Fibroblast of upper back skin (primary cell): ENCODE measurements around the gene ANKRD2.
"Not testable (repeated sequence)": the region's sequence is repeated elsewhere in the genome, so short reads cannot be mapped to it uniquely, and the experiment has no call there.

ENCODE experiments used
- DNase-seq: peaks from one replicate; pipeline ENCODE4 v3.0.0-alpha.2; 2013

Gene ANKRD2

DNA sequence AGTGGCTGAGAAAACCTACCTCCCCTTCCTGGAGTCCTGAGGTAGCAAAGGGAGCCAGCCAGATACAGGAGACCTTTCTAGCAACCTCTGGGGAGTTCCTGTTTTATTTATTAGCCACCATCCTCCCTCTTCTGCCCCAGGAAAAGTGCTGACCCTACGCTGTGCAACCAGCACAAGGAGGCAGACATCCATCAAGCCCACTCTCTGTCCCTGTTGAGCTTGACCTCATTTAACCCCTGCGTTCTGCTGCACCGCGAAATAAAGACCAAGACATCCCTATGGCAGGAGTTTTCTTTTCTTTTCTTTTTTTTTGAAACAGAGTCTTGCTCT is 25.3 kb upstream of the ANKRD2 start:
- DNase-seq = no peak

DNA sequence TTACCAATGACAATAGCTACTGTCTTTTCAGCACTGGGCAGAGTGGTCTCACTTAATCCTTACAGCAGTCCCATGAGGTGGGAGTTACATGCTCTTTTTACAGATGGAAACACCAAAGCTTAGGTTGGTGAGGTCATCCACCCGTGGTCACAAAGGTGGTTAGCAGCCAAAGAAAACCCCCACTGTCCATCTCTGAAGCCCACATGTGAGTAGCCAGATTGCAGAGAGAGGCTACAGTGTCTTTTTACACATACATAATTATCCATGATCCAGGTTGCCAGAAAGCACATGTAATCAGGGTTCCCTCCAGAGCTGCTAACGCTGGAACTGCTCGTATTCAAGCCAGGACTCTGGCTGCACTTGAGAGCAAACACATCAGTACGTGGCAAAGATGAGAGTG is 24.6 kb upstream of the ANKRD2 start:
- DNase-seq = no peak

DNA sequence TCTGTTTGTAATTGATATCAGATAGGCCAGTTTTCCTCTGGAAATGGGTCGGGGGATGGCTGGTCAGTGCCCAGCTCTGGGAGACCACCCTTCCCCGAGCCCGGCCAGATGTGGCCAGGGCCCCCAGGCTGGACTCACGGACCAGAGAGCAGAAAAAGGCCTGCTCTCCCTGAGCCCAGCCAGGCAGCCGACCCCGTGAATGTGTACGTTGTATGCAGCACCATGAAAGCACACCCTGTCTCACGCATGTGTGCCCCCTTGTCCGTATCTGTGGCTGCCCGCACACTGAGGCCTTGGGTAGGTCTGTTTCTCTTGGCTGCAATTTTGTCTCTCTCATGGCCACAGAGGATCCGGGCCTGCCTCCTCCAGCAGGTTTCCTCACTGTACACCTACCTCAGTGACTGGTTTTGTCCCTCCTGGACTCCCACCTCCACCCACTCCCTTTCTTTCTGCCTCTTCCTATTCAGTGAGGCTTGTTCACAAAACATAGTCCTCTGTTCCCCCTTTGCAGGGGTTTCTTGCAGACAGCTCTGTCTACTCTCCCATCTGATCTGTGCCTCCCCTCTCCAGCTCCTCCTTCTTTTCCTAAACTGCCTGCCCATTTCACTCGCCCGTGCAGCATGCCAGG is 23.6 kb upstream of the ANKRD2 start:
- DNase-seq = no peak

DNA sequence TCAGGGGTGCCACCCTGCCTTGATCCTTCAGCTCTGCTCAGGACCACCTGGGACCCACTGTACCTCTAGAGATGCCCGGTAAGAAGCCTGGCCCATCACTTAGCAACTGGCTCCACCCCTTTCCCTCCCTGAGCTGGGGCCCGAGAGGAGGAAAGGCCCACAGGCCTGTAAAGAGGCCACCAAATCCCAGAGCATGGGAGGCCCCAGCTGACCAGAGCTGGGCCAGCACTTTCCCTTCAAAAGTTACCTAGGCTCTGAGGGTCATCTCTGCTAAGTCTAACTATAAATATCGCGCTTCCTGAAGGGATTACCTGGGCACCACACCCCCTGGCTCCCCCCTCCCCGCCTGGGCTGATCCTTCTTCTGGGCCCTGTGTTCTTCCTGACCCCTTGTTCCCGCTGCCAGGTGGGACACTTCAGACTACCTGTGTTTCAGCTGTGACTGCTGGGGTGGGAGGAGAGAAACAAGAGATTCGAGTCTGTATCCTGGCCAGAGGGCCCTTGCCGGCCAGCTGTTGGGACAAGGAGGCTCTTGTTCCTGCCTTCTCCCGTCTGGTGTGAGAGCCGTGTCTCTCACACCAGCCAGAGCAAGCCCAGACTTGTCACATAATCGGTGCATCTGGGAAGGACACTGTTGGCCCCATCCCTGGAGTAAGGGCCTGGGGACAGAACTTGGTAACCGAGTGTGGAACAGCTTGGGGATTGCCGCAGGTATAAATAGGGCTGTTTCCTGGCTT is 22.8 kb upstream of the ANKRD2 start:
- no peak for DNase-seq

DNA sequence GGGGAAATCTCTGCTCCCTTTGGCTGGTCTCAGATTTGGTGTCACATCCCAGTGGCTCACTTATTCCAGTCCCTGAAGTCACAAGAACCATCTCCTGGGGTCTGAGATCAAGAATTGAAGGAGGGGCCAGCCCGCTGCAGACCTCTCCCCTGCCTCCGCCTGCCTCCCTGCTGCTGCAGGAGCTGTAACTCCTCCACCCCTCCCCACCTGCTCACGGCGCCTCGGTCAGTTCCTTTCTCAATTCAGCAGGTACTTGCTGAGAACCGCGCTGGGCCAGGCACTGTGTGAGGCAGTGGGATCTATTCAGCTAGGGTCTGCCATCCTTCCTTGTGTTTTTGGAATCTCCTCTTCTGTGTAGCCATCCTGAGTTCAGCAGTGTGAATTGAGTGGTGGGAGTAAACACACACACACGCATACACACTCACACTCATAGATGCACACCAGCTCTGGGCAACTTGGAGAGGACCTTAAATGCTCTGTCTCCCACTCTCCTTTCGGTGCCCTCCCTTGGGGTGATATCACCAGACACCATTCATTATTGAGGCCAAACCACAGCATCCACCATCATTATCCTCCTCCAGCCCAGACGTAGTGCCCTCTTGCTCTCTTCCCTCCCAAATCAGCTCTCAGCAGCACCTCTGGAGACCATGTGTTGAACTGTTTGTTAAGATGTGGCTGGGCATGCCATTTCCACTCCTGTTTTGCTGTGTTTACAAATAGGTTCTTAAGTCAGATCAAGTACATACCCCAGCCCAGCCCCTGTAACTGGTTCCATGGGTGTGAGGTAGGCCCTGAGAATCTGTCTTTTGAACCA is 22.0 kb upstream of the ANKRD2 start:
- DNase-seq = no peak

DNA sequence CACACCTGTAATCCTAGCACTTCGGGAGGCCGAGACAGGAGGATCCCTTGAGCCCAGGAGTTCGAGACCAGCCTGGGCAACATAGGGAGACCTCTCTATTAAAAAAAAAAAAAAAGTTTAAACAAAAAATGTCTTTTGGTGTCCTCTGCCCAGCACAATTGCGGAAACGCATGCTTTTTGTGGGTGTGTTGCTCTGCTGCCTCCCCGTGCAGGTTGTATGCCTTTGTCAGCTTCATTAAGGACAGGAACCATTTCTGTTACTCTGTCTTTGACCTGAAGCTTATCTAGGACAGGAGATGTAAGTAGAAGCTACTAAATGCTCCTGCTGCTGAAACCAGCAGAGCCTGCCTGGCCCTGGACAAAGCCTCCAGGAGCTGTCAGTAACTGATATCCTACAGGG is 21.3 kb upstream of the ANKRD2 start:
- DNase-seq = no peak

DNA sequence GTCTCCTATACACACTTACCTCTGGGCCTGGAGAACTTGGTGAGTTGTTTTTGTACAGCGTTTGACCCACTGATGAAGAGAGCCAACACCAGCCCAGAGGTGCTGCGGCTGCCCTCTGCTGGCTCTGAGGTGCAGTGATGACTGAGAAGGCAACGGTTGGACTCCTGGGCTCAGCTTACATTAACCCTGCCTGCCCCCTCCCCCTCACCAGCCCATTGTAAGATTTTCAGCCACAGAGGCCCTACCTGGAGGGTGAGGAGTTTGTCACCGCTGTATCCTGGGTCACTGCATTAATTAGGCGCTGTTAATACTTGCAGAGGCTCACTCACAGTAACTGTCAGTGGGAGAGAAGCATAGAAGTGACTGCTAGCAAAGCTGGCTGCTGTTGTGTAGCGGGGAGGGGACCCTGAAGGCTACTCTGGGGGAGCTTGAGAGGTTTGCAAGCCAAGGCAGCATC is 19.0 kb upstream of the ANKRD2 start:
- DNase-seq = peak; percentile 67

DNA sequence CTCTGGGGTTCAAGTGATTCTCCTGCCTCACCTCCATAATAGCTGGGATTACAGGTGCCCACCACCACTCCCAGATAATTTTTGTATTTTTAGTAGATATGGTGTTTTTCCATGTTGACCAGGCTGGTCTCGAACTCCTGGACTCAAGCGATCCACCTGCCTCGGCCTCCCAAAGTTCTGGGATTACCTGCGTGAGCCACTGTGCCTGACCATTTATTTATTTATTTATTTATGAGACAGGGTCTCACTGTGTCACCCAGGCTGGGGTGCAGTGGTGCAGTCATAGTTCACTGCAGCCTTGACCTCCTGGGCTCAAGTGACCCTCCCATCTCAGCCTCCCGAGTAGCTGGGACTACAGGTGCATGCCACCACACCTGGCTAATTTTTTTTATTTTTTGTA is 18.2 kb upstream of the ANKRD2 start:
- DNase-seq = not testable (repeated sequence)

DNA sequence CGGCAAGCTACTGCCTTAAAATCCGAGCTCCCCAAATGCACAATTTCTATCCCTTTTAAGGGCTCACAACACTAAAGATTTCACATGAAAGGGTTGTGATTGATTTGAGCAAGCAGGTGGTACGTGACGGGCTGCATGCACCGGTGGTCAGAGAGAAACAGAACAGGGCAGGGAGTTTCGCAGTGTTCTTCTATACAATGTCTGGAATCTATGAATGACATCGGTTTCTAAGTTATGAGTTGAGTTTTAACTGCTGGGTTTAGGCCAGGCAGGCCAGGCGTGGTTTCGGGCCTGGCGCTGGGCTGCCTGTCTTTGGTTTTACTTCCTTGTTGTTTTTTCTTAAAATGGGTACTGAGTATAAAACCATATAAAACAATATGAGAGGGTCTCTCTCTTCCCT is 17.0 kb upstream of the ANKRD2 start:
- not testable (repeated sequence) for DNase-seq

DNA sequence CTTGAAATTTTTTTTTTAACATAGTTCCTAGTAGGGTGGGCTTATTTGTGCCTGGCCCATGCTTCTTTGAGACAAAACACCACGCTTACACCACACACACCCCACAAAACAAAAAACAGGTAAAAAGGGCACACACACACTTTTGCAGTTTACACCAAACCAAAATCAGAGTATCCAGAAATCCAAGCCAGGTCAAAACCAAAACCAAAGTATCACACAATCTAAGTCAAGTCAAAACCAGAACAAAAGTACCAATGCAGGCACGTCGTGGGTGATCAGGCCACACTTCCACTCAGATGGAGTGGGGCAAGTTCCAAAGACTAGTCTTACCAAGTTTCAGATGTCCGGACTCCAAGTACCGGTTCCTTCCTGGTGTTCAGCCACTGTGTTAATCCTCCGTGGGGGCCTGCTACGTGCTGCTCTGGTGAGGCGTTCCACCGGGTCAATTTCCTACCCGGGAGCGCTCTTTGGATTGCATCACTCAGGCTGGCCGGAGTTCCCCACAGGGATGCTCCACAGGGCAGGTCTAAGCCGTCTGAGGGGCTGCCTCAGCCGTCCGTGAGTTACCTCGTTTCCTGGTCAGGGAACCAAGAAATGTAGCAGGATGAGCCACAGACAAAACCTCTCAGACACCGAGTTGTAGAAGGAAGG is 11.7 kb upstream of the ANKRD2 start:
- DNase-seq = not testable (repeated sequence)

DNA sequence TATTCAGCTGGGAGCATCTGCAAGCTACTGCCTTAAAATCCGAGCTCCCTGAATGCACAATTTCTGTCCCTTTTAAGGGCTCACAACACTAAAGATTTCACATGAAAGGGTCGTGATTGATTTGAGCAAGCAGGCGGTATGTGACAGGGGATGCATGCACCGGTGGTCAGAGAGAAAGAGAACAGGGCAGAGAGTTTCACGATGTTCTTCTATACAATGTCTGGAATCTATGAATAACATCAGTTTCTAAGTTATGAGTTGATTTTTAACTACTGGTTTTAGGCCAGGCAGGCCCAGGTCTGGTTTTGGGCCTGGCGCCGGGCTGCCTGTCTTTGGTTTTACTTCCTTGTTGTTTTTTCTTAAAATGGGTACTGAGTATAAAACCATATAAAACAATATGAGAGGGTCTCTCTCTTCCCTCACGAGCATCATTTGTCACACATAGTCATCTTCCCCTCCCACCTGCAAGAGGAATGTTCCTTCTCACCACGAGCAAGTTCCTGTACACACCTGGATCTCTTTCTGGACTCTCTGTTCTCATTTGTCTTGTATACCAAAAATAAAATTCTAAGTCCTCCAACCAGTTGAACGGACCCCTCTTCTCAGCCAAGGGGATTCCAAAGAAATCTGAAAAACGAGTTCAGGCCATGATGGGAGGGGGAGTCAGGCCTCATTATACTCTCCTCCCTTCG is 11.0 kb upstream of the ANKRD2 start:
- DNase-seq = not testable (repeated sequence)

DNA sequence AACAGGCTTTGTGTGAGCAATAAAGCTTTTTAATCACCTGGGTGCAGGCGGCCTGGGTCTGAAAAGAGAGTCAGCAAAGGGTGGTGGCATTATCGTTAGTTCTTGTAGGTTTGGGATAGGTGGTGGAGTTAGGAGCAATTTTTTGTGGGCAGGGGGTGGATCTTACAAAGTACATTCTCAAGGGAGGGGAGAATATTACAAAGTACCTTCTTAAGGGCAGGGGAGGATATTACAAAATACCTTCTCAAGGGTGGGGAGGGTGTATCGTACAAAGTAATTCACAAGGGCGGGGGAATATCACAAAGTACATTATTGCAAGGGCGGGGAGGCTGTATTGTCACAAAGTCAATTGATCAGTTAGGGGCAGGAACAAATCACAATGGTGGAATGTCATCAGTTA is 10.2 kb upstream of the ANKRD2 start:
- not testable (repeated sequence) for DNase-seq

DNA sequence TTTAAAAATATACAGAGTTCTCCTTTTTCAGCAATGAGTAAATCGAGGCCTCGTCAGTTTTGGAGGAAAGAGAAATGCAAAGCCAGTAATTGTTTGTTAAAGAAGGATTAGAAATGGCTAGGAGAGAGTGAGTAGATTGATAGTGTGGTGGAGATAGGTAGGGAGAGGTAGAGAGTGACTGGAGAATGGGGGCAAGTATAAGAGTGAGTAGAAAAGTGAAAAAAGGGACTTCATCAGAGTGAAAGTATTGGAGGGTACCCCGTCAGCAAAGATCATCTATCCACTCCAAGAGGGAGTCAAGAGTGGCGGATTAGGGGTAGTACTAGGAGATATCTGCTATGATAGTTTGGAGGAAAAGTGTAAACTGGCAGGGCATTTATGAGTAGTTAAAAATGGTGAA is 9.2 kb upstream of the ANKRD2 start:
- no peak for DNase-seq

DNA sequence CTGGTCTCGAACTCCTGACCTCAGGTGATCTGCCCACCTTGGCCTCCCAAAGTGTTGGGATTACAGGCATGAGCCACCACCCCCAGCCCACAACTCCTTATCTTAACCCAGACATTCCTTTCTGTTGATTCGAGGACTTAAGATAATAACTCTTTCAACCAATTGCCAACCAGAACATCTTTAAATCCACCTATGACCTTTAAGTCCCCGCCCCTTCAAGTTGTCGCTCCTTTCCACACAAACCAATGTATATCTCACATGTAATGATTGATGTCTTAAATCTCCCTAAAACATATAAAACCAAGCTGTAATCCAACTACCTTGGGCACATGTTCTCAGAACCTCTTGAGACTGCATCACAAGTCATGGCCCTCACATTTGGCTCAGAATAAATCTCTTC is 7.8 kb upstream of the ANKRD2 start:
- DNase-seq = no peak

DNA sequence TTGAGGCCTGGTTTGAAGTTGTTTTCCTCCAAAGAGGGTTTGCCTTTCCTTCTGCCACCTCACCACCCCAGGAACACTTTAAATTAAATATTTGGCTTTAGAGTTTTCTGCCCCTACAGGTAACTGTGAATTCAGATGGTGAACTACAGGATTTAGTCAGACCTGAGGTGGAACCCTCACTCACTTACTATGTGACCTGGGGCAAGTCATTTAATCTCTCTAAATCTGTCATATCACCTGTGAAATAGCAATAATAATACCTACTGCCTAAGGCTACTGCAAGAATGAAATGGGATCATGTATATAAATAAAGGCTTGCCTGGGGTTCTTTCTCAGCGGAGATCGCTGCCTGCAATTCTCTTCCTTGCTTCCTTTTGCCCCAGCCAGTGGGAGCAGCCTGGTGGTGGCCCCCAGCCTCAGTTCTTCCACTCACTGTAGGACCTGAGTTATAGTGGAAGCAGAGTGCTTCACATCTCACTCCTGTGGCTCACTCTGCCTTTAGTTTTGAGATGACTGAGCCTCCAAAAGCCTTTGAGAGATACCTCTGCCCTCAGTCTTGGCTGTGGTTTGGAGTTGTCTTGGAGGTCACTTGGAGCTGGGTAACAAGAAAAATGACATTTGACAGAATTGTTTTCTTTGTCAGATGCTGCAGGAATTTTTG is 6.1 kb upstream of the ANKRD2 start:
- no peak for DNase-seq

DNA sequence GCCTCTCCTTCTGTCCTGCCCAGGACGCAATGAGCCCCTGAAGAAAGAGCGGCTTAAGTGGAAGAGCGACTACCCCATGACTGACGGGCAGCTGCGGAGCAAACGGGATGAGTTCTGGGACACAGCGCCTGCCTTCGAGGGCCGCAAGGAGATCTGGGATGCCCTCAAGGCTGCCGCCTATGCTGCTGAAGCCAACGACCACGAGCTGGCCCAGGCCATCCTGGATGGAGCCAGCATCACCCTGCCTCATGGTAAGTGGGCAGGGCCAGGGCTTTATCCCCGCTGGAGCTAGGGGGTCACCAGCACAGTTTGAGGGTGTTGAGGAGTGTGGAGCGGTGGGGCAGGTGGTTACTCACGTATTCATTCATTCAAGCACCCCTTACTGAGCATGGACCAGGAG is 4.7 kb upstream of the ANKRD2 start:
- DNase-seq = no peak

DNA sequence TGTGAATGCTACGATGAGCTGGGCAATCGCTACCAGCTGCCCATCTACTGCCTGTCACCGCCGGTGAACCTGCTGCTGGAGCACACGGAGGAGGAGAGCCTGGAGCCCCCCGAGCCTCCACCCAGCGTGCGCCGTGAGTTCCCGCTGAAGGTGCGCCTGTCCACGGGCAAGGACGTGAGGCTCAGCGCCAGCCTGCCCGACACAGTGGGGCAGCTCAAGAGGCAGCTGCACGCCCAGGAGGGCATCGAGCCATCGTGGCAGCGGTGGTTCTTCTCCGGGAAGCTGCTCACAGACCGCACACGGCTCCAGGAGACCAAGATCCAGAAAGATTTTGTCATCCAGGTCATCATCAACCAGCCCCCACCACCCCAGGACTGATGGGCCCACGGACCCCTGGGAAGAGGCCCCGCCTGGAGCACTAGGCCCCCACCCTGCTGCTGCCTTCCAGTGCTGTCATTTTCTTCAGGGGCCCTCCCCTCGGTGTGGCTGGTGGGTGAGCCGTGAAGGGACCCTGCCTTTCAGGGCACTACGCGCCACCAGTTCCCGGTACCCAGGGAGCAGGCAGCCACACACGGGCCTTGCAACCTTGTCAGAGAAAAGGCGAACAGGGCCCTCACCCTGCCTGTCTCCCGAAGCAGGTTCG is 2.3 kb upstream of the ANKRD2 start:
- DNase-seq = no peak

DNA sequence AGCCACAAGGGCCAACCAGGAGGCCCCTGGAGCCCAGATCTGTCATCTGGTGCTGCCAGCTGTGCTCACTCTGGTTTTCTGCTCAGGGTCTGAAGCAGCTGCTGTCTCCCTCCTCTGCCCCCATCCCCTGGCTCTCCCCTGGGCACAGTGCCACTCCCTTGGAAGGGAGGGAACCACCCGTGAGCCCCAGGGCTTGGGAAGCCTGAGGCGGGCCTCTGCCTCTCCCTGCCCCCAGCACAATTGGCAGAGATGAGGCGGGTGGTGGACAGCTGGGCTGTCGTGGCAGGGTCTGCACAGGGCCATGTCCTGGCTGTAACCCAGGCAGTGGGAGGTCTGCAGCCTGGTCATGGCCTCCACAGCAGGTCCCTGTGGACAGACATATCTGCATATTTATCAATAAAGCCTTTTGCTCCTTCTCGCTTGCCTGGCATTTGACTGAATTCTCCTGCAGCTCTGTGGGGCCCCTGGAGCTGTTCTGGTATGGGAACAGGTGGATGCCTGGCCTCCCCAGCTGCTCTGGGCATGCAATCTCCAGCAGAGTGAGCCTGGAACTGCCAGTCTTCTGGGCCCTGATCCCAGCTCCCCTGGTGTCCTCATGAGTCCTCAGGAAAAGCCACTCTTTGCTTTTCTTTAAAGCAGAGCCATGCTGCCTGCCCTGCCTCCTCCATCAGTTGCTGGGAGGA is 1.6 kb upstream of the ANKRD2 start:
- DNase-seq = no peak

DNA sequence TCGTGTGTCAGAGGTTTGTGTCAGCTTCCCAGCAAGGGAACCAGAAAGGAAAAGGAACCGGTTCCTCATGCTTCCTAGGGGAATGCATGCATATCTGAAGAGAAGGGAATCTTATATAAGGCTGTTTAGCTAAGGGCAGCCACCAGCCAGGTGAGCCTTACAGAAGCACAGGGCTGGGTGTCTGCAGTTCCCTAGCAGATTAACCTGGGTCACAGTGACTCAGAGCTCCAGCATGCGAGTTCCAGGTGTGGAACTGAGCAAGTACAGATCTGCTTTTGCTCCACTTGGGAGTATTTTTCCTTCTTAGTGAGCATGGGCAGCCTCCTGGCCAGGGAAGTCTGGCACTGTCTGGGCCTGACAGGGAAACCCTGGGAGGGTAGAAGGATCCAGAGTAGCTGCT is 957 bp upstream of the ANKRD2 start:
- no peak for DNase-seq

DNA sequence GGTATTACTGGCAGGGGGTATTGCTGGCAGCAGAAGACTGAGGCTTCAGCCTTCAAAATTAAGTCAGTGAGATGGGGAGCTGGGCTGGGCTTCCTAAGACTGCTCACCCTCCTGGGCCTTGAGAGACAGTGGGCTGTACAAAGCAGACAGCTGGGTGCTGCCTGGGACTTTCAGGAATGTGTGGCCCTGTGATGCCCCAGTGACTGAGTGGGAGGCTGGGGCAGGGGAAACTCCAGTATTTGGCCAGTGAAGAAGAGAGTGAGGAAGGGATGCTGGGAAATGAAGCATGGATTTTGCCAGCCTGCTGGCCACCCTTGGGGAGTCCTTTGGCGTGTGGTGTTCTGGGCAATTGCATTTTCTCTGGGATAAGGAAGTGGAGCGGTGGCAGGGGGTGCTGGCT is 442 bp downstream of the ANKRD2 start:
- DNase-seq = no peak

DNA sequence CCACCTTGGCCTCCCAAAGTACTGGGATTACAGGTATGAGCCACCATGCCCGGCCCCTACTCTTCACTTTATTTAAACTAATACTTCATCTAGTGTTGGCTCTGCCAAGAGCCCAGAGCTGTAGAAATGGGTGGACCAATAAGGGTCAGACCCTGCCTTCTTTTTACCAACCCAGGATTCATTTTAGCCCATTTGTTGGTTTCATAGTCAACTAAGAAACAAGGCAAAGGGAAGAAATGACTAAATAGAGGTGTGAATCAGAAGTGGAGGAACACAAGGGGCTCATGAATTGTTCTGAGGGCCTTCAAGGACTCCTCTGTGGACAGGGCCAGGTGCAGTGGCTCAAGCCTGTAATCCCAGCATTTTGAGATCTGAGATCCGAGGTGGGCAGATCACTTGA is 1.1 kb downstream of the ANKRD2 start:
- no peak for DNase-seq
